OCI-M1 (cell line): ENCODE results near the gene UTS2B.
A peak's percentile ranks its signal among the peaks of the same experiment; 100 is the strongest.

ENCODE experiments used
- DNase-seq: peaks from one replicate; lab custom pipeline; 2025; lab: John Stamatoyannopoulos, UW

Gene UTS2B

DNA sequence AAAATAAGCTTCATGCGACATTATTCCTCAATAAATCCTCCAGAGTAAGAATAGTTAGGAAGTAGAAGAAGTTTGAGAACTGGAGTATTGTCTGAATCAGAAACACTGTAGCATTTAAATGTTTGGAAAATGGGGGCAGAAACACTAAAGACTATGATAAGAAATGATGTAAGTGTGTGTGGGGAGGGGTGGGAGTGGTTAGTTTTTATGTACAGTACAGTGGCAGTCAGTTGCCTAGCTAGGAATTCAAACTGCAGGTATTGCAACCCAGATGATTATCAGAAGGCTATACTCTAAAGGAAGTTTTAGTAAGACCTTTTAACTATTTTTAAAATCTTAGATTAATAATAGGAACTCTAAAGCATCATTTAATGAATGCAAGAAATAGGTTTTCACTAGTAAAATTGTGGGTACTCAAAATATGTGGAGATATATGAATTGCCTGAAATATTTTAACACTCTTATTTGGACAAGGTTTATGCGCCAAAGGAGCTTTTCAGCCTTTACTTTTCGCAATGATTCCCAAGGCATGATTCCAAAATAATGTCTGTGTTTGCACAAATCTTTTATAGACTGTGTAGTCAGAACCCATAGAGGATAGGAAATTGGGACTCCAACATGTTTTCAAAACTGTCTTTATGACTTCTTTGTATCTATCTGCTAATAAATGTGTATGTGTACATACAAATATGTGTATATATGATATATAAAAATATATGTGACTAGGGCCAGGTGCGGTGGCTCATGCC, 9.1 kb downstream of the UTS2B start:
- no peak for DNase-seq

DNA sequence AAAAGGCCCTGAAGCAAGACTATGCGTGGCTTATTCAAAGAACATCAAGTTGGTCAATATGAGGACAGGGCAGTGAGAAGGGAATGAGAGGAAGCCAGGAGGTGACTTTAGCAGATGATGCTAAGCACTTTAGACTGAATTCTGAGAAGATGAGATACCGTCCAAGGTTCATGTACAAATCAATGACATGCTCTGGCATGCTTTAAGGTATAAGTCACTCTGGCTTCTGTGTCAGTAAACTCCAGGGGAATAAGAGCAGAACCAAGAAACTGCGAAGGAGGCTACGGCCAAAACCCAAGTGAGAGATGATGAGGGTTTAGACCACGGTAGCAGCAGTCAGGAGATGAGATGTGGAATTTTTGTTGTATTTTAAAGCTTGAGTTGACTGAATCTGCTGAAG, 10.0 kb downstream of the UTS2B start:
- no peak for DNase-seq

DNA sequence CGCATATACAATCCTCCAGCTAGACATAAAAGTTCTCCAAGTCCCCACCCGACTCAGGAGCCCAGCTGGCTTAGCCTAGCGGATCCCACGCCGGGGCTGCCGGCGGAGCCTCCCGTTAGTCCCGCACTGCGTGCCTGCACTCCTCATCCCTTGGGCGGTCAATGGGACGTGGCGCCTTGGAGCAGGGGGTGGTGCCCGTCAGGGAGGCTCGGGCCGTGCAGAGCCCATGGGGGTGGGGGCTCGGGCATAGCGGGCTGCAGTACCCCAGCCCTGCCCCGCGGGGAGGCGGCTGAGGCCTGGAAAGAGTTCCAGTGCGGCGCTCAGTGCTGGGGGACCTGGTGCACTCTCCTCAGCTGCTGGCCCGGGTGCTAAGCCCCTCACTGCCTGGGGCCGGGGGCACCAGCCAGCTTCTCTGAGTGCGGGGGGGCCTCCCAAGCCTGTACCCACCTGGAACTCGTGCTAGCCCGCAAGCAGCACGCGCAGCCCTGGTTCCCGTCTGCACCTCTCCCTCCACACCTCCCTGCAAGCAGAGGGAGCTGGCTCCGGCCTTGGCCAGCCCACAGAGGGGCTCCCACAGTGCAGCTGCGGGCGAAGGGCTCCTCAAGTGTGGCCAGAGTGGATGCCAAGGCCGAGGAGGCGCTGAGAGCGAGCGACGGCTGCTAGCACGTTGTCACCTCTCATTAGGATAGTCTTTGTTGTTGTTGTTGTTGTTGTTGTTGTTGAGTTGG, 13.3 kb downstream of the UTS2B start:
- DNase-seq = no peak

DNA sequence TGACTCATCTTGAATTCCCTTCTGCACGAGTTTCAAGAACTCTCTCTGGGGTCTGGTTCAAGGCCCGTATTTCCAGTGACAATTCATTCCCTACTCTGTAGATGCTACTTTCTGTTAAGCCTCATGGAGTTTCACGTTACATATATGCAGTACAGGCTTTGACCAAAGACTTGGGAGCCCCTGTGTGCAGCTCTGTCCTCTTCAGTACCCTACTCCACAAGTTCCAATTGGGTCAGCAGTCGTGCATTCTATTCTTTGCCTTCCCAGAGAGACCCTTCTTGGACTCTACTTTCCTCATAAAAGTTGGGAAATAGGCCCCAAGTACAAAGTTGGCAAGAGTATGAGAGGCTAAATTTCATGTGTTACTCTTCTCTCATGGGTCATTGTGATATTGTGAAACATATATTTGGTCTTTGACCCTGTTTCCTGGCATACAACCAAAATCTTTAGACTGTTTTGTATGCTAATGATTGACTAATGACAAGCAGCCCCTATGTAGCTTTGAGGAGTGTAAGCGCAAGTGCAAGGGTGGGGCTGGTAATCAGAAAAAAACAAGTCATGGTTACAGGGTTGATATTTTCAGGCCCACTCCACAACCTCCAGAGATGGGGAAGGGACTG, 16.1 kb downstream of the UTS2B start:
- no peak for DNase-seq

DNA sequence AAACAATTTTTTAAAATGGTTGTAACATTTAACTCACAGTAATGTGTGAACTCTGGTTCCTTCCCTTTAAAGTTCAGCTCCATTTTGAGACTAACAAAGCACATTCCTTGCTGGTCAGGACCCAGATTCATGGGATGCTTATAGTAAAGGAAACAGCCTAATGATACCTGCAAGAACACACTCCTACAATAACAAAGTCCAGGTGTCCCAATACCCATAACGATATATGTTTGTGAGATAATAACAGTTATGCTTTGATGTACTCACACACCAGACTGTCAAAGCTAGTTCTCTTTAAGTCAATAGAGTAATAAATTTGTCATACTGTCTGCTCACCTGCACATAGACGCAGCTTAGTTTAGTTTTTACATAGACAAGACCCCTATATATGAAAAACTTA, 17.0 kb downstream of the UTS2B start:
- no peak for DNase-seq

DNA sequence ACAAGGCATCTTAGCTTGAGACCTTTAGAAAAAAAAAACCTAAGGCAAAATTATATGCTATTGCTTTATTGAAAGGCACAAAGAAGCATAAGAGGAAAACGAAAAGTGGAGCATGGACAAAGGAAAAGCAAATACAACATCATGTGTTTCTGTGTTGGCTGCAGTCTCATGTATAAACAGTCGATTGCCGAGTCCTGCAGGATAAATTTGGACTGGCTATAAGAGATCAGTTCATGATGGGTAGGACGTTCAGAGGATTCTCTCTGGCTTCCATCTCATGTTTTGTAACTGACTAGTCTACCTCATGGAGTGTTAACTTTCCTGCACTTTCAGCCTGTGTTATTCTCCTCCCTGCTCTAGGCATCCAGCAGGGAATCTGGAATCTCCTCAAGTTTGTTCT, 23.0 kb downstream of the UTS2B start:
- no peak for DNase-seq

DNA sequence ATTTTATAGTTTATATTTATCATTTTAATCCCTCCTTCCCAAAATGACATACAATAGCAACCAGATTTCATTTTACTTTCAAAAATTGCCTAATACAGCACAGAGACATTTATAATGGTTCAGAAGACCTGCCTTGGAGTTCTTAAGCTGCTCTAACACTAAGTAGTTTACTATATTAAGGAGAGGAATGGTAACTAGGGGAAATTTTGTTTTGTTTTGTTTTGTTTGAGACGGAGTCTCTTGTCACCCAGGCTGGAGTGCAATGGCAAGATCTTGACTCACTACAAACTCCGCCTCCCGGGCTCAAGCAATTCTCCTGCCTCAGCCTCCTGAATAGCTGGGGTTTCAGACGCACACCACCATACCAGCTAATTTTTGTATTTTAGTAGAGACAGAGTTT, 23.9 kb downstream of the UTS2B start:
- no peak for DNase-seq

DNA sequence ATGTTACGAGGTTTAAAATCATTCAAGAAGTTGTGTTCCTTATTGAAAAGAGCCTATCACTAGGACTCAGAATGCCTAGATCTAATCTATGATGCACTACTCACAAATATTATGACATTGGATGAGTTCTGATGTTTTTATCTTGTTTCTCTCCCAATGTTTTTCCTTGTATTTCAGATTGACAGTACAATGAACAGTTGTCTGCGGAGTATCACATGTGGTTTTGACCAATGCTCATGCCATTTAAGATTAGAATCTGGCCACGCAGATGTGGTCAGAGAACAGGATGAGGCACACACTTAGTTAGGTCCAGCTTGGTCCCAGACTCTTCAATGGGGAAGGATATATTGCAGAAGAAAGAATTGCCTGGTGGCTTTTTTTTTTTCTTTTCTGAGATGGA, 26.7 kb downstream of the UTS2B start:
- peak; percentile 30 for DNase-seq

DNA sequence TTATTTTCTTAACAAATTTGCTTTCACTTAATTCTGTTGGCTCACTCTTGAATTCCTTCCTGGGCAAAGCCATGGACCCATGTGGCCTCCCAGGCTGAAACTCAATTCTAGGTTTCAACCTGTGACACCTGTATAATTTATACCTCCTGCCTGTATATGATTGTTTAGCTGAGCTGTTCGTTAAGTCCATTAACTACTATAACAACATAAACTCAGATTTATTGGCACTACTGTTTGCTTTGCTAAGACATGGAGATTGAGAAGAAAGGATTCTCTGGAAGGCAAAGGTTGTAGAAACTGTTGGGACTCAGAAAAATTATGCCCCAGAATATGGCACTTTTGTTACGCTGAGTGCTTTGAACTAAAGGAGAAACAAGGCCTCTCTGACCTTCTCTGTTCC, 27.9 kb downstream of the UTS2B start:
- no peak for DNase-seq

DNA sequence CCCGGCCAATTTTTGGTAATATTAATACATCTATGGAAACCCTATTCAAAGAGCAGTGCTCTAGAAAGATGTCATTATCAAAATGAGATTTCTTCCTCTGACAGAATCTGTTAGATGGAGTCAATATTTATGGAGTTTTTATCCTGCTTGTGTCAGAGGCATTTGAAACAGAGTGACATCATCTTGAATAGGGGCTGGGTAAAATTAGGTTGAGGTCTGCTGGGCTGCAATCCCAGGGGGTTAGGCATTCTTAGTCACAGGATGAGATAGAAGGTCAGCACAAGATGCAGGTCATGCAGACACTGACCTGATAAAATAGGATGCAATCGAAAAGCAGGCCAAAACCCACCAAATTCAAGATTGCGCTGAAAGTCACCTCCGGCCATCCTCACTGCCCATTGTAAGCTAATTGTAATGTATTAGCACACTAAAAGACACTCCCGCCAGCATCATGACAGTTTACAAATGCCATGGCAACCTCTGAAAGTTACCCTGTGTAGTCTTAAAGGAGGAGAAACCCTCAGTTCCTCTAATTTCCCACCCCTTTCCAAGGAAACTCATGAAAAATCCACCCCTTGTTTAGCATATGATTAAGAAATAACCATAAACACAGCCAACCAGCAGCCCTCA, 28.4 kb downstream of the UTS2B start:
- no peak for DNase-seq

DNA sequence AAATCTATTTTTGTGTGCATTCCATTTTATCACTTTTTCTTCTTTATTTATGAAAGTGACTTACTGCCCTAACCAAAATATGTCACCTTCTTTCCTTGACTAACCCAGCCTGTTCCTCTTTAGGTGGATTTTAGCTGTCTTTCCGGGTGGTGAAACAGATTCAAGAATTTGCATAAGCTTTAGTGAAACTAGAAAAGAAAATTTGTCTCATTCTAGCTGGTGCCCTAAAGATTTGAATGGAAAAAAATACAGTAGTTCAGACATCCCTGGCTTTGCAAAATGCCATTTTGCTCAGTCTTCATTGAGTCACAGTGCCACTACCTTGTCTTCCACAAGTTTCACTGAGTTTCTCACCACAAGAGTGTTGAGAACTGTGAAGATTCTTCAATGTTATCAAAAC, 29.3 kb downstream of the UTS2B start:
- DNase-seq = no peak

DNA sequence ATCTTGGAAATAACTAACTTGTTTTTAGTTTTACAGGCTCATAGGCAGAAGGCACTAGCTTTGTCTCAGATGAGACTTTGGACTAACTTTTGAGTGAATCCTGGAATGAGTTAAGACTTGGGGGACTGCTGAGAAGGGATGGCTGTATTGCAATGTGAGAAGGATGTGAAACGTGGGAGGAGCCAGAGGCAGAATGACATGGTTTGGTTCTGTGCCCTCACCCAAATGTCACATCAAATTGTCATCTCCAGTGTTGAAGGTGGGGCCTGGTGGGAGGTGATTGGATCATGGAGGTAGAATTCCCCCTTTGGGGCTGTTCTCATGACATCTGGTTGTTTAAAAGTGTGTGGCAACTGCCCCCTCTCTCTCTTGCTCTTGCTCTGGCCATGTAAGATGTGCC, 29.9 kb downstream of the UTS2B start:
- DNase-seq = no peak

DNA sequence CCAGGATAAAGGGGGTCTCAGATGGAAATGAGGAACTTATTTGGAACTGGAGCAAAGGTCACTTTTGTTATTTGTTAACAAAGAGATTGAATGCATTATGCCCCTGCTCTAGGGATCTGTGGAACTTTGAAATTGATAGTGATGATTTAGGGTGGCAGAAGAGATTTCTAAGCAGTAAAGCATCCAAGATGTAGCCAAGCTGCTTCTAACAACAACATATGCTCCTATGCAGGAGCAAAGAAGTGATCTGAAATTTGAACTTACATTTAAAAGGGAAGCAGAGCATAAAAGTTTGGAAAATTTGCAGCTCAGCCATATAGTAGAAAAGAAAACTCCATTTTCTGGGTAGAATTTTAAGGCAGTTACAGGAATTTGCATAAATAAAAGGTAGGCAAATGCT, 31.5 kb downstream of the UTS2B start:
- no peak for DNase-seq

DNA sequence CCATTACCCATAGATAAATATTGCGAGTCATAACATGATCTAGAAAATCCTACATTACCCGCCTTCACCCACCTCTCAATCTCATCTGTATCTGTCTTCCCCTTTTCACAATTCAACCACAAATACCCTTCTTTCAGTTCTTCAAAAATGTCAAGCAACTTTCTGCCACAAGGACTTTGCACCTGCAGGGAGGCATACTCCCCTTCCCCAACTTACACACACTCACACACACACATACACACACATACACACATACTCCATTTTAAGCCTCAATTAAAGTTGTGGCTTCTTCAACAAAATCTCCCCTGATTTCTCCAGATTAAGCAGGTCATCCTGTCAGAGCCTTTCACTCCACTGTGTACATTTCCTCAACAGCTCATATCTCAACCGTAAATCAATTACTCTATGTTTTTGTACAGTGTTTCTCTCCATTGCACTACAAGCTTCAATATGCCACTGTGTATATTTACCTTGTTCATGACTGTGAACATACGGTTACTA, 34.2 kb downstream of the UTS2B start:
- peak; percentile 24 for DNase-seq

DNA sequence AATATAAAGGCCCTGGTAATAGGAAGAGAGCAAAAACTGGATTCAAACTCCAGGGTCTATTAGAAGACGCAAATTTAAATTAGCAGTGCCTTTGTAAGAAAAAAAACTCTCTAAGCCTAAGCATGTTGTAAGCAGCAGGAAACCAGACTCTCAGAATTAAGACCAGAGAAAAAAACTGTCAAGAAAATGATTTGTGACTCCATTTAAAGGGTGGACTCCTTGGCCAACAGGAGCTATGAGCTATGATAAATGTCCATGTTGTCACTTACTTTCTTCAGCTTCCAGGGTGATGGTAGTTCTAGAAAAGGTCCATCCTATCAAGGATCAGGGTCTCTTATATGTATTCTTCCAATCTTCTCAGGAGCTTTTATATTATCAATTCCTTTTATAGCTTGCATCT, 36.0 kb downstream of the UTS2B start:
- no peak for DNase-seq

DNA sequence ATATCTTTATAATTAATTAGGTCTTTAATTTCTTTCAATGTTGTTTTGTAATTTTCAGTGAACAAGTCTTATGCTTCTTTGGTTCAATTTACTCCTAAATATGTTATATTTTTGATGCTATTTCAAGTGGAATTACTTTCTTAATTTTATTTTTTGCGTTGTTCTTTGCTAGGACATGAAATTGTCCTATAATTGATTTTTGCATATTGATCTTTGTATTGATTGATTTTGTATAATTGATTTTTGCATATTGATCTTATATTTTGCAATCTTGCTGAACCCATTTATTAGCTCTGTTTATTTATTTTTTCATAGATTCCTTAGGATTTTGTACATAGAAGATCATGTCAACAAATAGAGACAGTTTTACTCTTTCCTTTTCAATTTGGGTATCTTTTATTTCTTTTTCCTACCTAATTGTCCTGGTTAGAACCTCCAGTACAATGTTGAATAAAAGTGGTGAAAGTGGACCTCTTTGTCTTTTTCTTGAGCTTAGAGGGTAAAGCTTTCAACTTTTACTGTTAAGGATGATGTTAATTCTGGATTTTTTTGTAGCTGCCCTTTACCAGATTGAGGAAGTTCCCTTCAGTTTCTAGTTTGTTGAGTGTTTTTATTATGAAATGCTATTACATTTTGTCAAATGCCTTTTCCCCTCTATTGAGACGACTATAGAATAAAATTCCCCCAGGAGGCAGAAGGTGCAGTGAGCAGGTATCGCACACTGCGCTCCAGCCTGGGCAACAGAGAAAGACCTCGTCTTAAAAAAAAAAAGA, 37.9 kb downstream of the UTS2B start:
- no peak for DNase-seq

DNA sequence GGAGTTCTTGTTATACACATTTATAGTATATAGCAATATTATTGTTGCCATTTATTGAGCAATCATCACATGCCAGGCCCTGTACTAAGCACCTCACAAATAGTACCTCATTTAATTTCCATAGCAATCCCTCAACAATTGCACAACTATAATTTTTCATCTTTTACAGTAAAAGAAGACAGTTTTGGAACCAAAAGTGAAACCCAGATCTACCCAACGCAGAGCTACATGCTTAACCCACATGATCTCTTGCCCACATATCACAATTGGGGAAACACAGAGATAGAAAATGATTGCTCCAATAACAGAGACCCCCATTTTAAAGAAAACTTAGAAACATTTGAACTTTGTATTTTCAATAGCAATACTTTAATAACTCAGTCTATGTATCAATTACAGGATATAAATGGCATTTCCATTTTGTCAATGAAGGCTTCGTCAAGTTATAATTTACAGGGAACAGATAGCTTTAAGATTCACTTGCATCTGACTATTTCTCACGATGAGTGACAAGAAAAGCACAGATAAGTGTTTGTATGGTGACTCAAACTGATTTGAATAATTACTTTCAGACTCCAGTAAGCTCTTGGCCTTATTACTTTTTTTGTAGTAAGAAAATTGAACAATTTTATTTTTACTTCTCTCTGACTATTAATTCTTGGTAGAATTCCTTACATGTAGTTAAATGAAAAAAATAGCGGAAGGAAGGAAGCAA, 39.9 kb downstream of the UTS2B start:
- peak; percentile 46 for DNase-seq

DNA sequence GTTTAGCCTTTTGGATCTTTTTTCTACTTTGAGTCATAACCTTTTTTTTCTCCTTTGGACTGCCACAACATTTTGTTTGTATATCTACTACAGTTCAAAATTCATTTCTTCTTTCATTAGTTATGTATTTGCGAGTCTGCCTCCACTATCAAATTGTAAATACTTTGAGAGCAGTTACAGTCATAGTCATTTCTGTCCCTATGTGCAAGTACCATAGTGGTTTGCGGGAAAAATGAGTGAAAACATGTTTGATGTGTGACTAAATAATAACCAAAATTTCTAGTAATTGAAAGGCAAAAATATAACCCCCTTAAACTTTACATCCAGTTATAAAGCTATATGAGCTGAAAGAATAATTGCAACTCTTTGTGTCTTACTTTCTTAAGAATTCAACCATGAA, 46.9 kb downstream of the UTS2B start:
- no peak for DNase-seq

DNA sequence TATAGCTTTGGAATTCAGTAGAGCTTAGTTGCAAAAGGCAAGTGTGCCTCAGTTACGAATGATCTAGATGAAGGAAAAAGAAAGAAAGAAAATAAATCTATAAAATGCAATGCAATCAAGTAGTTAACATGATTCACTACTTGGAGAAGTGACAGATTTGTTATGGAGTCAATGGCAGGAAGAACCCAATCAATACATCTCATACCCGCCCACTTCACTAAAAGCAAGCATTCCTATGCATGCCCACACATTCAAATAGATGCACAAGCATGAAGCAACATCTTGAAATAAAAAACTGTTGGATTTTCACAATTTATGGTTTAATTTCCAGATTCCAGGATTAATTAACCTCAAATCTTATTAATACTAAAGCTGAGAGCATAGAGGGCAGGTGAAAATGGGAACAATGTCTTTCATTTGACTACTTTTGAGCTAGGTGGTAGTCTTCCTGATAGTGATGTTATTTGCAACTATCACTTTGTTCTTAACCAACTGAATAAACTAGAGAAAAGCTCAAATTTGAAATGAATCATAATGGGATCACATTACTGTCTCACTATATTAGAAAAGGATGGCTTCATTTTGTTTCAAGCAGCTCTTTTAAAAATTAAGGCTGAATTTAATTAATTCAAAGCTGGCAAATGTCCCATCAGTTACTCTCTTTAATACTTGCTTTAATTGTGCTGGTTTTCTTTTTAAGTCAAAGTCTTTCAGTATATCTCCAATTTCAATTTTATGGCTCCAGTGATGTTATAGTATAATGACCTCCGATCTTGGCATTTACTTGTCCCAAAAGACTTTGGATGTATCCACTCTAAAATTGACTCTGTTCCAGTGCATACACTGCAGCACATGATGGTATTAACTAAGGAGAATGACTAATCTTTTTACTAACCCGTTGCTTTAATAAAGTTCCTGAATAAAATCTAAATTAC, 47.8 kb downstream of the UTS2B start:
- DNase-seq = no peak

DNA sequence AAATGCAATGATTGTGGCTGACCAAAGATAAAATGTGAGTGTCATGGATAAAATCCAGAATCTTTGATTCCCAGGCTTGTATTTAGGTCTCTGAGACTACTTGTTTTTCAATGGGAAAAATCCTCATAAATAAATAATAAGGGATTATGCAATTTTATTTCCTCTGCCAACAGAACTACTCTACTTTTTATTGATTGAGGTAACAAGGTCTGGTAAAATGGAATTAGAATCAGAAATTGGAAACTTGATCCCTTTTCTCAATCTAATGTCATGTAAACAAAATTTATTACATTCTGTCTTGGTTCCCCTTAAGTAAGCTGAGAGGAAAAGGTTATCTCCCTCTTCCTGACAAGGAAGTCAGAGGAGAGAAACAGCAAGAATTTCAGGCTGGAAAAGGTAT, 49.4 kb downstream of the UTS2B start:
- no peak for DNase-seq
